Measurements from ENCODE around the gene PLCH2.

PLCH2 gene

DNA sequence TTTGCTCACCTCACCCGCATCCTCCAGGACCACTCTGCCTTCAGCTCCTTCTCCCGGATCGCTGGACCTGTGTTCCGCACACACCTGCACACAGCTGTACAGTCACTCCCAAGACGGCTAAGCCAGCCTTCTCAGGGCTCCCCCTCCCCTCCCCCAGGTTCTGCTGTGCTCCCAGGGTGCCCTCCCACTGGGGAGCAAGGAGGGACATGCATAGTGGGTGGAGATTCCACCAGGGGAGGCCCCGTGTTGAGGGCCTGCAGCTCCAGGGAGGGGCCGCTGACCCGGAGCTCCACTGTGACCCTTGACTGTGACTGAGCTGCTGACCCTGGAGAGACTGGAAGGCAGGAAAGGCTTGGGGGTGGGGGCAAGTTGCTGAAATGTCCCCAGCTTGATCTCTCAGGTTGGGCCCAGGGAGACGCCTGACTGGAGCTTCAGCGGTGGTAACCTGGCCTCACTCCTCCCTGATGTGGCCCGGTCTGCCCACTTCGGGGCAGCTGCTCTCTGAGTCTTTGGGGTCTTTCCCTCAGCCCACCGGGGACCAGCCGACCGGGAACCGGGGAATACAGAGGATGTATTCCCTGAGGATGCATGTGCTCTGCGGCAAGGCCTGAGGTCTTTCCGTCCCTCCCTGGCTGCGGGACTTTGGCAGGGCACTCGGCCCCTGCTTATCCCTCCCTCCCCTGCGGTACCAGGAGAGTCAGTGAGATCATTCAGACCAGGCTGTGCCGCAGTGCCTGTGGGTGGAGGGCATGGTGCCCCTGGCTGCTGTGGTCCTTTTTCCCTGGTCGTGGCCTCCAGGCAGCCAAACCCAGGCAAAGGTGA, 28.6 kb upstream of the PLCH2 start:
- no peaks in the 10 kb centered on the region for H3K9me3 ChIP-seq (ENCODE audit: insufficient read depth, low read length)
- no peaks in the 10 kb centered on the region for H4K20me1 ChIP-seq (ENCODE audit: low read depth, low read length)
- no peak overlapping the region for H3K4me2 ChIP-seq (ENCODE audit: low read depth, low read length, poor library complexity, severe bottlenecking)
- H3K9me2 ChIP-seq (replicated peaks; ENCODE audit: insufficient read depth, low read length): no peaks in the 10 kb centered on the region
- no peaks in the 10 kb centered on the region for H3K79me2 ChIP-seq (ENCODE audit: insufficient read depth, low read length)
- no peaks in the 10 kb centered on the region for H3K36me3 ChIP-seq (ENCODE audit: low read length)
- no peak overlapping the region for H2AFZ ChIP-seq (ENCODE audit: low read depth, low read length, severe bottlenecking)
- H3F3A ChIP-seq (ENCODE audit: insufficient read depth): no peaks in the 10 kb centered on the region
- H3K4me3 ChIP-seq (ENCODE audit: insufficient read depth, low read length, poor library complexity, severe bottlenecking): no peak overlapping the region
- H3K27me3 ChIP-seq (ENCODE audit: low read length): no peaks in the 10 kb centered on the region
- no peak overlapping the region for H3K9ac ChIP-seq (ENCODE audit: low read length)
- TF ChIP-seq EZH2phosphoT487 (conservative IDR thresholded peaks at IDR 0.05; ENCODE audit: low read length): no peak
- TF ChIP-seq, protein P1, sequence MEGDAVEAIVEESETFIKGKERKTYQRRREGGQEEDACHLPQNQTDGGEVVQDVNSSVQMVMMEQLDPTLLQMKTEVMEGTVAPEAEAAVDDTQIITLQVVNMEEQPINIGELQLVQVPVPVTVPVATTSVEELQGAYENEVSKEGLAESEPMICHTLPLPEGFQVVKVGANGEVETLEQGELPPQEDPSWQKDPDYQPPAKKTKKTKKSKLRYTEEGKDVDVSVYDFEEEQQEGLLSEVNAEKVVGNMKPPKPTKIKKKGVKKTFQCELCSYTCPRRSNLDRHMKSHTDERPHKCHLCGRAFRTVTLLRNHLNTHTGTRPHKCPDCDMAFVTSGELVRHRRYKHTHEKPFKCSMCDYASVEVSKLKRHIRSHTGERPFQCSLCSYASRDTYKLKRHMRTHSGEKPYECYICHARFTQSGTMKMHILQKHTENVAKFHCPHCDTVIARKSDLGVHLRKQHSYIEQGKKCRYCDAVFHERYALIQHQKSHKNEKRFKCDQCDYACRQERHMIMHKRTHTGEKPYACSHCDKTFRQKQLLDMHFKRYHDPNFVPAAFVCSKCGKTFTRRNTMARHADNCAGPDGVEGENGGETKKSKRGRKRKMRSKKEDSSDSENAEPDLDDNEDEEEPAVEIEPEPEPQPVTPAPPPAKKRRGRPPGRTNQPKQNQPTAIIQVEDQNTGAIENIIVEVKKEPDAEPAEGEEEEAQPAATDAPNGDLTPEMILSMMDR (IDR thresholded peaks at IDR 0.05; ENCODE audit: insufficient read depth, low read length, poor library complexity, severe bottlenecking): no peak
- no peak overlapping the region for H3K27ac ChIP-seq (ENCODE audit: low read depth, low read length)

DNA sequence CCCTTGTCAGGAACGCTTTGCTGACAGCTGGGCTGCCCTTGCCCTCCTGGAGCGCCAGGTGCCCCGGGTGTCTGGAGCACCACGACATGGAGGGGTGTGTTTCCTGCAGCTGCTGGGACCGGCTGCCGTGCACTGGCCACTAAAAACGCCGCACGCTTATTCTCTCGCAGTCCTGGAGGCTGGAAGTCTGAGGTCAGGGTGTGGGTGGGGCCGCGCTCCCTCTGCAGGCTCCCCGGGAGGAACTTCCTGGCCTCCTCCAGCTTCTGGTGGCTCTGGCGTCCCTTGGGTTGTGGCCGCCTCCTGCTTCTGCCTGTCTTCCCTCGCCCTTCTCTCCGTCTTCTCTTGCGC, 28.0 kb upstream of the PLCH2 start:
- Histone ChIP-seq H3K27ac (ENCODE audit: low read depth, low read length) (no peak overlapping the region), H3K27me3 (ENCODE audit: low read length) (no peaks in the 10 kb centered on the region), H3K4me3 (ENCODE audit: insufficient read depth, low read length, poor library complexity, severe bottlenecking) (no peak overlapping the region), H3F3A (ENCODE audit: insufficient read depth) (no peaks in the 10 kb centered on the region), H3K79me2 (ENCODE audit: insufficient read depth, low read length) (no peaks in the 10 kb centered on the region), H4K20me1 (ENCODE audit: low read depth, low read length) (no peaks in the 10 kb centered on the region), H3K9ac (ENCODE audit: low read length) (no peak overlapping the region), H3K9me2 (replicated peaks; ENCODE audit: insufficient read depth, low read length) (no peaks in the 10 kb centered on the region), H3K9me3 (ENCODE audit: insufficient read depth, low read length) (no peaks in the 10 kb centered on the region), H2AFZ (ENCODE audit: low read depth, low read length, severe bottlenecking) (no peak overlapping the region), H3K4me2 (ENCODE audit: low read depth, low read length, poor library complexity, severe bottlenecking) (no peak overlapping the region), H3K36me3 (ENCODE audit: low read length) (no peaks in the 10 kb centered on the region)
- TF ChIP-seq, protein P1 (IDR thresholded peaks at IDR 0.05; ENCODE audit: insufficient read depth, low read length, poor library complexity, severe bottlenecking): no peak
- TF ChIP-seq EZH2phosphoT487 (conservative IDR thresholded peaks at IDR 0.05; ENCODE audit: low read length): no peak

DNA sequence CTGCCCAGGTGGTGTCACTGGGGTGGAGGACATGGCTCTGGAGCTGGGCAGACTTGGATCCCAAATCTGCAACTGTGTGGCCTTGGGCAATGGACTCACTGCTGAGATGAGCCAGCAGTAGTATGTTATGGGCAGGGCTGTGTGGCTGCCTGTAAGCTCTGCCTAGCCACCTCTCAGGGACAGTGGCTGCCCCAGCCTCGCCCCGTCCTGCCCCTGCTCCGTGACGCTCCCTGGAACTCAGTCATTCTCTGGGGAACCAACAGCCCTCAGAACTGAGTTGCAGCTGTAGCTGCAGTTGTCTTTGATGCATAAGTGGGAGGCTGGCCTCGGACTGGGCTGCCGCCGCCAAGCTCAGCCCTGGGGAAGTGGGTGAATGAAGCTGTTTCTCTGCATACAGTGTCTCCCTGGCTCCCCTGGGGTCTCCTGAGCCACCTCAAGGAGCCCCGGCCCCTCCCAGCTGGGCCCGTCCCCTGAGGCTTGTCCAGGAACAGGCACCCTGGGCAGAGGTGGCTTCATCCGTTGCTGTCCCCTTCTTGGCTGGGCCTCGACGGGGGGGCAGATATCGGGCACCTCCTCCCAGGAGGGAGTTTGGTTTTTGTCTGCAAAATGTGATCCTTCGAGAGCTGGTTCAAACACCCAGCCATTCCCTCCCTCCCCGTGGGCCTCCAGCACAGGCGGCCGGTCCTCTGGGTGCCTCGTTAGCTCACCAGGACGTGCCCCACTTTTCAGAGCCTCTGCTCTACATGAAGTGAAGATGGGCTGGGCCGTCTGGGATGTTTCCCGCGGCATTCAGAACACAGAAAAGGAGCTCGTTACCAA, 26.2 kb upstream of the PLCH2 start:
- no peaks in the 10 kb centered on the region for H4K20me1 ChIP-seq (ENCODE audit: low read depth, low read length)
- H2AFZ ChIP-seq (ENCODE audit: low read depth, low read length, severe bottlenecking): no peak overlapping the region
- no peaks in the 10 kb centered on the region for H3K9me2 ChIP-seq (replicated peaks; ENCODE audit: insufficient read depth, low read length)
- no peaks in the 10 kb centered on the region for H3F3A ChIP-seq (ENCODE audit: insufficient read depth)
- no peak overlapping the region for H3K27ac ChIP-seq (ENCODE audit: low read depth, low read length)
- no peaks in the 10 kb centered on the region for H3K79me2 ChIP-seq (ENCODE audit: insufficient read depth, low read length)
- no peak overlapping the region for H3K9ac ChIP-seq (ENCODE audit: low read length)
- H3K9me3 ChIP-seq (ENCODE audit: insufficient read depth, low read length): no peaks in the 10 kb centered on the region
- no peak overlapping the region for H3K4me2 ChIP-seq (ENCODE audit: low read depth, low read length, poor library complexity, severe bottlenecking)
- no peaks in the 10 kb centered on the region for H3K27me3 ChIP-seq (ENCODE audit: low read length)
- H3K36me3 ChIP-seq (ENCODE audit: low read length): no peaks in the 10 kb centered on the region
- H3K4me3 ChIP-seq (ENCODE audit: insufficient read depth, low read length, poor library complexity, severe bottlenecking): no peak overlapping the region
- TF ChIP-seq EZH2phosphoT487 (conservative IDR thresholded peaks at IDR 0.05; ENCODE audit: low read length): no peak
- TF ChIP-seq, protein P1 (IDR thresholded peaks at IDR 0.05; ENCODE audit: insufficient read depth, low read length, poor library complexity, severe bottlenecking): no peak
